Right lobe of liver (tissue), 6 donors: ENCODE measurements around the gene TNFAIP8. TPM values are rescaled to one million over a fixed set of nuclear protein-coding genes. Genes with fewer than 3 reads are reported as not detected.
"Not testable (repeated sequence)": the region's sequence is repeated elsewhere in the genome, so short reads cannot be mapped to it uniquely, and the experiment has no call there.

Experiments
- ATAC-seq, 4 donors: fragments of 200-7000 bp; cut with Tn5 transposase; one replicate each; pipeline ENCODE4 v1.9.1; 2020; ENCODE audit warnings: mild to moderate bottlenecking in 4 of 4, moderate library complexity in 4 of 4
- DNase-seq, 3 donors: peaks; one replicate each; pipeline ENCODE4 v3.0.0-alpha.2; 2020
- H3K27ac ChIP-seq, 3 donors: fragments of 200-600 bp; one replicate each; pipeline ENCODE4 v1.8.0; 2022
- H3K27me3 ChIP-seq, 2 donors: fragments of 200-600 bp; one replicate each; pipeline ENCODE4 v1.8.0; 2022
- H3K36me3 ChIP-seq, 4 donors: fragments of 200-600 bp; sonication (generic) in 1 of 4; one replicate each; pipeline versions ENCODE4 v1.5.1 to v1.8.0; 2017 to 2022; ENCODE audit warnings: control low read depth in 1 of 4
- H3K4me1 ChIP-seq, 4 donors: fragments of 200-600 bp; sonication (generic) in 1 of 4; one replicate each; pipeline versions ENCODE4 v1.5.1 to v1.8.0; 2017 to 2022; ENCODE audit warnings: control low read depth in 1 of 4
- H3K4me3 ChIP-seq, 3 donors: fragments of 200-600 bp; one replicate each; pipeline ENCODE4 v1.8.0; 2022
- H3K9me3 ChIP-seq, 4 donors: fragments of 200-600 bp; sonication (generic) in 1 of 4; one replicate each; pipeline versions ENCODE4 v1.5.1 to v1.8.0; 2017 to 2022; ENCODE audit warnings: control low read depth in 1 of 4
- POLR2A ChIP-seq: fragments of 450-650 bp; IDR thresholded peaks from one replicate; pipeline ENCODE4 v1.6.1; 2017; ENCODE audit warnings: antibody characterized with exemption, mild to moderate bottlenecking
- WGBS: methylation state at CpG from one replicate; pipeline ENCODE4 v1.1.6; 2018; ENCODE audit warnings: low coverage, low lambda C conversion rate; ENCODE audit not compliant: insufficient coverage; ENCODE audit errors: missing lambda C conversion rate; 5-methylcytosine and 5-hydroxymethylcytosine counted together
- intact Hi-C, 2 donors: fragments of 100-400 bp; cut with DNase I; formaldehyde crosslinking; loops; one replicate each; pipeline versions ENCODE4 v1.11.2 to v1.14.1; 2022
- total RNA-seq, 6 experiments: library from RNA; depleted of rRNA in 2 of 6; stranded (reverse); fragments of >200 nt in 2 of 6; fragmentation: NEBNext Ultra II Directional in 3 of 6; extraction: Animal tissue kit (Norgen Biotek cat#: 25700) in 3 of 6; gene quantifications; one replicate each; pipeline versions ENCODE4 v1.1.0 to v1.2.4, GENCODE V29; 2016 to 2023
- TF ChIP-seq, protein P1 (sequence below), 4 donors: fragments of 200-600 bp in 3 of 4; fragments of 450-650 bp in 1 of 4; IDR thresholded peaks; one replicate each; pipeline versions ENCODE4 v1.5.1 to v1.8.0; 2016 to 2022; ENCODE audit warnings: antibody characterized with exemption in 4 of 4, mild to moderate bottlenecking in 2 of 4
- donor health status: DM: no; HTN: yes; CAD: no.
- donor health status: DM: no; HTN: no; CAD: no.
- donor health status: DM: no; HTN: no; CAD: no.
- donor health status: DM: no; HTN: yes; CAD: no.
- donor health status: DM: no; HTN: yes; CAD: no.

The TNFAIP8 gene
- total RNA-seq, 6 experiments from 2014 or later: 2.2 to 26.7 (median 5.4) TPM

DNA sequence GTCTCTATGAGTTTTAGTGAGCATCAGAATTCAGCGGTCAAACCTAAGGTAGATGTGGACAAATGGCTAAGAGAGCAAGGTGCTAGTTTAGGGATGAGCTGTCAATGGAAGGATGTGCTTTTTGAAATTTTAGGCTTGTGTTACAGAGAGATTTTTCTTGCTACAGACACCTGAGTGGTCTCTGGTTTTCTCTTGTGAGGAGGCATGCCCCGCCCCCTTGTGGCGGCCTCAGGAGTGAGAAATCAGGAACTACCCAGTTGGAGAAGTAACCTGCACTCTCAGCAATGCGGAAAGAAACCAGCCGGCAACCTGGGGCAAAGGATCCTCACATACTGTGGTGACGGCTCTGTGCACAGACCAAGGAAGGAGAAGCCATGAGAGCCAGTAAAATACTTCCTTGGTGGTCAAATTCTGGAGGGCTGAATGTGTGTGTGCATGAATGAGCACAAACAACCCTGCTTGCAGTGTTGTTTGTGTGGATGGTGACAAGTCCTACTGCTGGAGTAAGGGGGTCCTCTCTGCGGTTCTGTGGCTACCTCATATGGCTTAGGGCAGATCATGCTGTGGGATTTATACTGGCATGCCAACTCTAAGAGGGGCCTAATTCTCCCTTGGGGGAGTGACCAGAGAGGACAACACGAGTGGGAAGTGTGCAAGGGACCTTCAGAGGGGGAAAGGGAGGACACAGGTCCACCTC, 79.8 kb downstream of the TNFAIP8 start:
- 21% methylated on average over 6 of the region's 8 CpGs for WGBS
- Histone ChIP-seq H3K27ac (no peak overlapping the region), H3K9me3 (no peaks in the 10 kb centered on the region), H3K4me3 (no peak overlapping the region), H3K4me1 (peaks cover 0 to 6% (median 2%) of the 10 kb centered on the region in 4 donors), H3K36me3 (no peaks in the 10 kb centered on the region), H3K27me3 (no peaks in the 10 kb centered on the region)
- ATAC-seq (peak; percentile 67 to 74 (median 70)), DNase-seq (peak; percentile 77 to 80 (median 78))
- intact Hi-C loops: no loop called here
- TF ChIP-seq, protein P1, sequence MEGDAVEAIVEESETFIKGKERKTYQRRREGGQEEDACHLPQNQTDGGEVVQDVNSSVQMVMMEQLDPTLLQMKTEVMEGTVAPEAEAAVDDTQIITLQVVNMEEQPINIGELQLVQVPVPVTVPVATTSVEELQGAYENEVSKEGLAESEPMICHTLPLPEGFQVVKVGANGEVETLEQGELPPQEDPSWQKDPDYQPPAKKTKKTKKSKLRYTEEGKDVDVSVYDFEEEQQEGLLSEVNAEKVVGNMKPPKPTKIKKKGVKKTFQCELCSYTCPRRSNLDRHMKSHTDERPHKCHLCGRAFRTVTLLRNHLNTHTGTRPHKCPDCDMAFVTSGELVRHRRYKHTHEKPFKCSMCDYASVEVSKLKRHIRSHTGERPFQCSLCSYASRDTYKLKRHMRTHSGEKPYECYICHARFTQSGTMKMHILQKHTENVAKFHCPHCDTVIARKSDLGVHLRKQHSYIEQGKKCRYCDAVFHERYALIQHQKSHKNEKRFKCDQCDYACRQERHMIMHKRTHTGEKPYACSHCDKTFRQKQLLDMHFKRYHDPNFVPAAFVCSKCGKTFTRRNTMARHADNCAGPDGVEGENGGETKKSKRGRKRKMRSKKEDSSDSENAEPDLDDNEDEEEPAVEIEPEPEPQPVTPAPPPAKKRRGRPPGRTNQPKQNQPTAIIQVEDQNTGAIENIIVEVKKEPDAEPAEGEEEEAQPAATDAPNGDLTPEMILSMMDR (IDR thresholded peaks at IDR 0.05): peak; percentile 55 to 63 (median 56)
- no peak for TF ChIP-seq POLR2A

DNA sequence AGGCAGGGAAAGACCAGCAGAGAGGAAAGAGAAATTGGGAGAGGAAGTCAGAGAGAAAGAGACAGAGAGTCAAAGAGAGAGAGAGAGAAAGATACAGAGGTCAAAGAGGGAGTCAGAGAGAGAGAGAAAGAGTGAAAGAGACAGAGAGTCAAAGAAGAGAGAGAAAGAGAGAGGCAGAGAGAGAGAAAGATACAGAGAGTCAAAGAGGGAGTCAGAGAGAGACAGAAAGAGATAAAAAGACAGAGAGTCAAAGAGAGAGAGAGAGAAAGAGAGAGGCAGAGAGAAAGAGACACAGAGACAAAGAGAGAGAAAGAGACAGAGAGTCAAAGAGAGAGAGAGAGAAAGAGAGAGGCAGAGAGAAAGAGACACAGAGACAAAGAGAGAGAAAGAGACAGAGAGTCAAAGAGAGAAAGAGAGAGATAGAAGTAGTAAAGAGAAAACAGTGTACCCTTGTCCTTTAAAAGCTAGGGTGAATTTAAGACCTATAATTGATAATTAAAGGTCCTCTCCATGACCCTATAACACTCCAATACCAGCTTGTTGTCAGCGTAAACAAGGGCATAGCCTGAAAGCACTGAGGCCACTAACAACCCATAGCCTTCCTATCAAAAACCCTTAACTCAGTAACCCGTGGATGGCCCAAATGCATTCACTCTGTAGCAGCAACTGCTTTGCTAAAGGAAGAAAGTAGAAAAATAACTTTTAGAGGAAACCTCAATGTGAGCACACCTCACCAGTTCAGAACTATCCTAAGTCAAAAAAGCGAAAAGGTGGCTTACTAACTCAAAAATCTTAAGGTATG, 82.2 kb downstream of the TNFAIP8 start:
- DNase-seq, H3K4me1 ChIP-seq, H3K4me3 ChIP-seq, ATAC-seq, H3K9me3 ChIP-seq, intact Hi-C loops, H3K27me3 ChIP-seq, H3K27ac ChIP-seq, H3K36me3 ChIP-seq: not testable (repeated sequence)
- 78% methylated on average over 3 of the region's 3 CpGs for WGBS

DNA sequence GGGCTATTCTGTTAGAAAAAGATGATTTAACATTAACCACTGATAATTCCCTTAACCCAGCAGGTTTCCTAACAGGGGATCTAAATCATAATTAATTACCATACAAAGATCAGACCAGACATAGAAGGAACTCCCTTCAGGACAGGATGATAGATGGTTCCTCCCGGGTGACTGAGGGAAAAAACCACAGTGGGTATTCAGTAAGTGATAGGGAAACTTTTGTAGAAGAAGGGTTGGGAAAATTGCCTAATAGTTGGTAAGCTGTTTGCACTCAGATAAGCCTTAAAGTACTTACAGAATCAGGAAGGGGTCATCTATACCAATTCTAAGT, 82.7 kb downstream of the TNFAIP8 start:
- DNase-seq, H3K27me3 ChIP-seq, H3K4me1 ChIP-seq, intact Hi-C loops, H3K4me3 ChIP-seq, H3K9me3 ChIP-seq, H3K36me3 ChIP-seq: not testable (repeated sequence)
- H3K27ac ChIP-seq: peak overlapping the region in 2 of 3 donors; percentile 36 to 39
- ATAC-seq: peak in 2 of 4 donors; percentile 16 to 45
- 21% methylated on average over 1 of the region's 1 CpG for WGBS

DNA sequence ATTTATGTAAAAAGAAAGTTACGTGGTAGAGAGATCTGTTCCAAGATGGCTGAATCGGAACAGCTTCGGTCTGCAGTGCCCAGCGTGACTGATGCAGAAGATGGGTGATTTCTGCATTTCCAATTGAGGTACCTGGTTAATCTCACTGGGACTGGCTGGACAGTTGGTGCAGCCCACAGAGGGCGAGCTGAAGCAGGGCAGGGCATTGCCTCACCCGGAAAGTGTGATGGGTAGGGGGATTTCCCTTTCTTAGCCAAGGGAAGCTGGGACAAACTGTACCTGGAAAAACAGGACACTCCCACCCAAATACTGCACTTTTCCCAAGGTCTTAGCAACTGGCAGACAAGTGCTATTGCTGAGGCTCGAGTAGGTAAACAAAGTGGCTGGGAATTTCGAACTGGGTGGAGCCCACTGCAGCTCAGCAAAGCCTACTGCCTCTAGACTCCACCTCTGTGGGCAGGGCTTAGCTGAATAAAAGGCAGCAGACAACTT, 83.4 kb downstream of the TNFAIP8 start:
- ATAC-seq (peak; percentile 93 to 98 (median 96)), DNase-seq (peak; percentile 65 to 85 (median 83))
- no peaks in the 10 kb centered on the region for H3K27me3 ChIP-seq
- 41% methylated on average over 5 of the region's 8 CpGs for WGBS
- no peaks in the 10 kb centered on the region for H3K9me3 ChIP-seq
- TF ChIP-seq, protein P1 (IDR thresholded peaks at IDR 0.05): peak in 1 of 4 donors; percentile 15
- no peak for TF ChIP-seq POLR2A
- no peaks in the 10 kb centered on the region for H3K36me3 ChIP-seq
- H3K4me3 ChIP-seq: peak overlapping the region in 1 of 3 donors; percentile 15
- intact Hi-C loops: no loop called here
- peaks cover 0 to 6% (median 2%) of the 10 kb centered on the region in 4 donors for H3K4me1 ChIP-seq
- peak overlapping the region in 2 of 3 donors; percentile 36 to 39 for H3K27ac ChIP-seq

DNA sequence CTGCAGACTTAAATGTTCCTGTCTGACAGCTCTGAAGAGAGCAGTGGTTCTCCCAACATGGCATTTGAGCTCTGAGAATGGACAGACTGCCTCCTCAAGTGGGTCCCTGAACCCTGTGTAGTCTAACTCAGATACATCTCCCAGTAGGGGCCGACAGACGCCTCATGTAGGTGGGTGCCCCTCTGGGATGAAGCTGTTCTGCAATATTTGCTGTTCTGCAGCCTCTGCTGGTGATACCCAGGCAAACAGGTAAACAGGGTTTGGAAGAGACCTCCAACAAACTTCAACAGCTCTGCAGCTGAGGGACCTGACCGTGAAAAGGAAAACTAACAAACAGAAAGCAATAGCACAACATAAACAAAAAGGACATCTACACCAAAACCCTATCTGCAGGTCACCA, 83.8 kb downstream of the TNFAIP8 start:
- H3K27me3 ChIP-seq: not testable (repeated sequence)
- peak; percentile 5 to 60 (median 40) for ATAC-seq
- WGBS: 20% methylated on average over 1 of the region's 3 CpGs

DNA sequence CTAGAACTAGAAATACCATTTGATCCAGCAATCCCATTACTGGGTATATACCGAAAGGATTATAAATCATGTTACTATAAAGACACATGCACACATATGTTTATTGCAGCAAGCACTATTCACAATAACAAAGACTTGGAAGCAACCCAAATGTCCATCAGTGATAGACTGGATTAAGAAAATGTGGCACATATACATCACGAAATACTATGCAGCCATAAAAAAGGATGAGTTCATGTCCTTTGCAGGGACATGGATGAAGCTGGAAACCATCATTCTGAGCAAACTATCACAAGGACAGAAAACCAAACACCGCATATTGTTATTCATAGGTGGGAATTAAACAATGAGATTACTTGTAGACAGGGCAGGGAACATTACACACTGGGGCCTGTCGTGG, 88.8 kb downstream of the TNFAIP8 start:
- H3K4me3 ChIP-seq, DNase-seq, intact Hi-C loops, H3K9me3 ChIP-seq, H3K27me3 ChIP-seq, H3K27ac ChIP-seq, H3K4me1 ChIP-seq, H3K36me3 ChIP-seq, ATAC-seq: not testable (repeated sequence)
- 90% methylated on average over 3 of the region's 4 CpGs for WGBS

More for the DNA sequence above, 83.8 kb downstream of the TNFAIP8 start:
- H3K36me3 ChIP-seq, H3K9me3 ChIP-seq, H3K27ac ChIP-seq, DNase-seq, H3K4me1 ChIP-seq, H3K4me3 ChIP-seq, intact Hi-C loops: not testable (repeated sequence)
- TF ChIP-seq POLR2A: peak; percentile 31
